DMS114 treated with DMSO at 0.1 percent for 48 hours (cell line): Measurements from ENCODE around the gene ALAD.
"Not testable (repeated sequence)": the region's sequence is repeated elsewhere in the genome, so short reads cannot be mapped to it uniquely, and the experiment has no call there.

Experiments used
- DNase-seq: peaks from one replicate; lab custom pipeline; 2025; ENCODE audit not compliant: unreplicated experiment; lab: John Stamatoyannopoulos, UW

Gene ALAD

DNA sequence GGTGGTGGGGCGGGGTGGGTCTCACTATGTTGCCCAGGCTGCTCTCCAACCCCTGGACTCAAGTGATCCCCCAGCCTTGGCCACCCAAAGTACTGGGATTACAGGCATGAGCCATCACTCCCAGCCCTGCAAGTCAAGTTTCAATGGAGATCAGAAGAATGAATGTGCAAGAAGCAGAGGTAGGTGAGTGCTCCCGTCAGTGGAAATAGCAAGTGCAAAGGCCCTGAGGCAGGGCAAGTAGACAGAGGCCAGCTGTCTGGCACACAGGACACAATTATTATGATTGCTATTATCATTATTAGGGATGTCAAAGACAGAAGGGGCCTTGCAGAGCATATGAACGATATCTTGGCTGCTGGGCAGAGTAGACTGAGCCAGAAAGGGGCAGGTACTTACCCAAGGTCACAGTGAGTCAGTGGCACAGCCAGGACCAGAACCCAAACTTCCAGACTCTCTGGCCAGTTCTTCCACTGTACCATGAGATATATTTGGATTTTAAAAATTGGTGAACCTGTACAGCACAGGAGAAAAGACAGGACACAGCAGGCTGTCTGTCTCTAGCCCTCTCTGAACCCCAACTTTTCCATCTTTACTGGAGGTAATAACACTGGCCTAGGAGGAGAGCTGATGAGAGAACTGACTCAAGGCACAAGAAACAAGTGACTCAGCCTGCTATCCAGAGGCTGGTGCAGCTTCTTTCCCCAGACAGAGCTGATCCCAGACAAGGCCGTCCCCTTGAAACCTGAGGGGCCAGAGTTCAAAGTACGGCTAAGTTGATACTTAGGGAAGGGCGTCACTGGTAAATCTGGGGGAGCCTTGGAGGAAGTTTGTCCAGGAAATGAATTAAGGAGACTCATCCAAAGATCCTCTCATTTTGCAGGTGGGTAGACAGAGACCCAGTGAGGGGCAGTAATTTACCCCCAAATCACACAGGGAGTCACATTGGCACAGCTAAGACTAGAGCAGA is 25.7 kb downstream of the ALAD start:
- DNase-seq, result no peak

DNA sequence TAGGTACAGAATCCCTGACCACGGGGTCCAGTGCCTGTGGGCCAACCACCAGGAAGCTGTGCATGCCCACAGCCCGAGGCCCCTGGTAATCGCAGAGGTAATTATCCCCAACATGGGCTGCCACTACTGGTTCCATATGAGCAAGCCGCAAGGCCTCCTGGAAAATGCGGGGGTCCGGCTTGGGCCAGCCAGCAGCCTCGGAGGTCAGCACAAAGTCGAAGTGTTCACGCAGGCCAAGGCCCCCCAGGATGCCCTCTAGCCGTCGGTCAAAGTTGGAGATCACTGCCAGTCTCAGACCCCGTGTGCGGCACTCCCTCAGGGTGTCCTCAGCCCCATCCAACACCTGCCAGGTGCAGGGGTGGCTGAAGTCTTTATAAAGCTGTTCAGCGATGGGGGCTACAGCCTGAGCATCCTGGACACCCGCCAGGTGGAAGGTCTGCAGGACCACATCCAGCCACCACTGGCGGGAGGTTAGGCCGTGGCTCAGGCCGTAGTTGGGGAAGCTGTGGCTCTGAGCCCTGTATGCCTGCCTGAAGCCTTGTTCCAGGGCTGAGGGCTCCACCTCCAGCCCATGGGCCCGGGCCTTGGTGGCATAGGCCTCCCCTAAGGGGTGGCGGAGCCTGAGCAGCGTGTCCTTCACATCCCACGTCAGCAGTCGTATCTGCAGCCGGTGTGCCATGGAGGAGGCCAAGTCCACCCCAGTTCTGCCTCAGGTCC is 27.2 kb downstream of the ALAD start:
- DNase-seq, result no peak

DNA sequence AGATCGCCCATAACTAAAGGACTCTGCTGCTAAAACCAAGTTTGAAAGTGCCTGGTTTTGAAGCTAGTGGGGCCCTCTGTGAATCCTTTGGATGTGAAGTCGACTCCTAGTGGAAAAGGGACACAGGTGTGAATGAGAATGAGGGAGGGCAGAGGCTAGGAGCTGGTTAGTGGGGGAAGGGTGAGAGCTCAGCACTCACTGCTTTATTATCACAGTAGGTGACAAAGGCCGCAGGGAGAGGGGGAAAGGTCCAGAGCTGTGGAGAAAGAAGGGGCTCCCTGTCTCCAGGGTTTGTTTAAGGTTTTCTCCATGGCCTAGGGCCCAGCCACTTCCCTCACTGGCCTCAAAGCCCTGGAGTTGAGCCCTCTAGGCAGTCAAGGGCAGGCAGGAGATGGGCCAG is 27.8 kb downstream of the ALAD start:
- no peak for DNase-seq

DNA sequence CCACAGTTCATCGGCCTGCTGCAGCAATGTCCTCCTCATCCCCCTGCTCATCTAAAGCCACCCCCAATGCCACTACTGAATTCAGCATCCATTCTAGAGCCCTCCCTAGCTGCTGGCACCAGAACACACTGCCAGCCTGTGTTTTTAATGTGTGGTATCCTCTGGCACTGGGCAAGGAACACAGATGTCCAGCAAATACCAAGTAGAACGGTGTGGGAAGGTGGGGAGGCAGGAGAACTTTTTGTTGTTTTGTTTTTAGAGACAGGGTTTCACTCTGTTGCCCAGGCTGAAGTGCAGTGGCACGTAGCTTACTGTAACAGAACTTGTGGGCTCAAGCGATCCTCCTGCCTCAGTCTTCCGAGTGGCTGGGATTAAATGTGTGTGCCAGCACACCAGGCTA is 29.0 kb downstream of the ALAD start:
- no peak for DNase-seq

DNA sequence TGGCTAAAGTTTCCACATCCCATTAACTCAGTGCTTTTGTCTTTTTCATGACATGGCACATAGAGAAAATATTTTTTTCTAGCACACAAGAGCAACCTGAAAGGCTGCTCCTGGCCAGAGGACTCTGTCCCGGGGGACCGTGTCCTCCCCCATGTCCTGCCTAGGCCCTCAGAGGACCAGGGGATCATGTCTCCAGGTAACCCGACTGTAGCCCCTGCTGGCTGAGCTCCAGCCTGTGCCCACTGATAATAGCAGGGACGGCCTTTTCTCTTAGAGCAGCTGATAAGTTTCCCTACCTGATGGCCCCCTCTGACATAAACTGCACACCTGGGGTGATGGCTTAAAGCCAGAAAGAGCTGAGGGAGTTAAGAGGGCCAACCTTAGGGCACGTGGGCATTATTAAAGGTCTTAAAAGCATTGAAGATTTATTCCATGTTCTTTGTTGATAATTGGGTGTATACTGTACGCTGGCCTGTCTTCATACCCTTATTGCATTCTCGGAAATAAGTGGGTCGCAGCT is 30.2 kb downstream of the ALAD start:
- no peak for DNase-seq

DNA sequence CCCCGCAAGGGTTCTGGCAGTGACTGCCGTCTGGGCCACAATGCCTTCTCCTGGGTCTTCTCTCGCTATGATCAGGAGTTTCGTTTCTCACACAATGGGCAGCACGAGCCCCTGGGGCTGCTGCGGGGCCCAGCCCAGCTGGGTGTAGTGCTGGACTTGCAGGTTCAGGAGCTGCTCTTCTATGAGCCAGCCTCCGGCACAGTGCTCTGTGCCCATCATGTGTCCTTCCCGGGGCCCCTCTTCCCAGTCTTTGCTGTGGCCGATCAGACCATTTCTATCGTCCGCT is 31.3 kb downstream of the ALAD start:
- no peak for DNase-seq

DNA sequence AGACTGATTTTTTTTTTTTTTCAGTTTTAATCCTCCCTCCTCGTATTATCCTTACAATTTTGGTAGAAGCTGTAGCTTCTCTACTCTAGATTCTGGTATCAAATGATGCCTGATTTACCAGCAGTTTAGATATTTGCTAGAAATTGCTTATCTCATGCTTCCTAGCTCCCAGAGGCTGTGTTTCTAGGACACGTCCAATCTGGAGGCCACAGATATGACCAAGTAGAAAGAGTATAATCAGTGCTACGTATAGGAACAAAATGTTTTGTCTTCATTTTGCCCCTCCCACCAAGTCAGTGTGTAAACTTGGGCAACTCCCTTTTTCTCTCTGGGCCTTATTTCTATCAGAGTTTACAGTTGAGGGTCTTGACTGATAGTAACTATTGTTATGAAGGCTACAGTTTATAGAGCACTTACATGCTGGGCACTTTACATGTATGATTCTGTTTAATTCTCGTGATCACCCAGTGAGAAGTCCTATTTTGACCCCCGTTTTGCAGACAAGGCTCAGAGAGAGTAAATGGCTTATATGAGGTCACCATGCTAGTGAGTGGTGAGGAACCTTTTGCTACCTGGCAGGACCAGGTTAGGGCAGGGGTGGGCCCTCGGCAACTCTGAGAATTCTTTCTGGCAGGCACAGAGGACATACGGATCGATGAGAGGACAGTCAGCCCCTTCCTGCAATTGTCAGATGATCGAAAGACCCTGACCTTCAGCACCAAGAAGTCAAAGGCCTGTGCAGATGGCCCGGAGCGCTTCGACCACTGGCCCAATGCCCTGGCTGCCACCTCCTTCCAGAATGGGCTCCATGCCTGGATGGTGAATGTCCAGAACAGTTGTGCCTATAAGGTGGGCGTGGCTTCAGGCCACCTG is 31.9 kb downstream of the ALAD start:
- no peak for DNase-seq

DNA sequence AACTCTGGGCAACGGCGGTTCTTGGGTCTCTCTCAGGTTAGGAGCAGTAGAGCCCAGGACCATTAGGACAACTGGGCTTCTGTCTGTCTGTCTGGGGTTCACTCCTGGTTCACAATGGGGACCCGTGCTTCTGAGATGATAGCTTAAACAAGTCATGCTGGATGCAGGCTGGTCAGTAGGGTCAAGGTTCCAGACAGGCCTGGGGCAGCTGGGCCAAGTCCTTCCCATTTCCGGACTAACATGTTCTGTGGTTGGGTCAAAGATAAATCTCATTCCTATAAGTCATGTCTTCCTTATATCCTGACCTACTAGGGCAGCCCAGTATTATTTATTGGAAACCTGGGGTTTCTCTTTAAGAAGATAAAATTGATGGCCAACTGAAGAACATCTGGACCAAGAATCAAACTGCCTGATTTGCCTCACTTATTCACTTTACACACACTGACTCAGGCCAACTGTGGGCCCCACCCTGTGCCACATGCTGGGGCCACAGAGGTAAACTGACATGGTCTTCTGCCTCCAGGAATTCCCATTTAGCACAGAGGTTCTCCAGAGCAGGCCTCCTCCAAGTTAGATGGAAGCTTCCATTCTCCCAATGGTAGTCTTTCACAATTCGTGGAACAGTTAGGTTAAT is 32.6 kb downstream of the ALAD start:
- no peak for DNase-seq

DNA sequence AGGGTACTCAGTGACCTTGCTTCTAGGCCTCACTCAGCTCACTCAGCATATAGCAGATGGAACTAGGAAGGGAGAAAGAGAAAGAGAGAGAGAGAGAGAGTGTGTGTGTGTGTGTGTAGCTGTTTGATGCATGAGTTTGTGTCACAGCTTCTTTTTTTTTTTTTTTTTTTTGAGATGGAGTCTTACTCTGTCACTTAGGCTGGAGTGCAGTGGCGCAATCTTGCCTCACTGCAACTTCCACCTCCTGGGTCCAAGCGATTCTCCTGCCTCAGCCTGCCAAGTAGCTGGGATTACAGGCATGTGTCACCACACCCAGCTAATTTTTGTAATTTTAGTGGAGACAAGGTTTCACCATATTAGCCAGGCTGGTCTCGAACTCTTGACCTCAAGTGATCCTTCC is 35.4 kb downstream of the ALAD start:
- DNase-seq, result not testable (repeated sequence)

DNA sequence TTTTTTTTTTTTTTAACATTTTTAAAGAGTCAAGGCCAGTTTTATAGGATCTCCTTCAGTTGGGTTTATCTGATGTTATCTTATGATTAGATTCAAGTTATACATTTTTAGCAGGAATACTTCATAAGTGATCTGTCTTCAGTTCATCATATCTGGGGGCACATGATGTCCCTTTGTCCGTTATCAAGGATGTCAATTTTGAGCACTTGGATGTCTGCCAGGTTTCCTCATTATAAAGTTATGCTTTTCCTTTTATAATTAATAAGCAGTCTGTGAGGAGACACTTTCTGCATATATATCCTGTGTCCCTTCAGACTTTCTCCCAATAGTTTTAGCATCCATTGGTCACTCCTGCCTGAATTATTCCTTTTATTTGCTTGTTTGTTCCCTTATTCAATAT is 36.1 kb downstream of the ALAD start:
- DNase-seq, result no peak

DNA sequence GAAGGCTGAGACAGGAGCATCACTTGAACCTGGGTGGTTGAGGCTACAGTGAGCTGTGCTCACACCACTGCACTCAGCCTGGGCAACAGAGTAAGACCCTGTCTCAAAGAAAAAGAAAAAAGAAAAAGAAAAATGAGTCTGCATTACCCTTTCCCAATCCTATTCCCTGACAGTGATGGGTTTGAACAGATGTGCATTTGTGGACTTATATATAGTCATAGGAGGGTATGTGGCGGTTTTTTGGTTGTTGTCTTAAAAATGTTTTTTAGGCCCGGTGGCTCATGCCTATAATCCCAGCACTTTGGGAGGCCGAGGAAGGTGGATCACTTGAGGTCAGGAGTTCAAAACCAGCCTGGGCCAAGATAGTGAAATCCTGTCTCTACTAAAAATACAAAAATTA is 37.7 kb downstream of the ALAD start:
- DNase-seq, result no peak

DNA sequence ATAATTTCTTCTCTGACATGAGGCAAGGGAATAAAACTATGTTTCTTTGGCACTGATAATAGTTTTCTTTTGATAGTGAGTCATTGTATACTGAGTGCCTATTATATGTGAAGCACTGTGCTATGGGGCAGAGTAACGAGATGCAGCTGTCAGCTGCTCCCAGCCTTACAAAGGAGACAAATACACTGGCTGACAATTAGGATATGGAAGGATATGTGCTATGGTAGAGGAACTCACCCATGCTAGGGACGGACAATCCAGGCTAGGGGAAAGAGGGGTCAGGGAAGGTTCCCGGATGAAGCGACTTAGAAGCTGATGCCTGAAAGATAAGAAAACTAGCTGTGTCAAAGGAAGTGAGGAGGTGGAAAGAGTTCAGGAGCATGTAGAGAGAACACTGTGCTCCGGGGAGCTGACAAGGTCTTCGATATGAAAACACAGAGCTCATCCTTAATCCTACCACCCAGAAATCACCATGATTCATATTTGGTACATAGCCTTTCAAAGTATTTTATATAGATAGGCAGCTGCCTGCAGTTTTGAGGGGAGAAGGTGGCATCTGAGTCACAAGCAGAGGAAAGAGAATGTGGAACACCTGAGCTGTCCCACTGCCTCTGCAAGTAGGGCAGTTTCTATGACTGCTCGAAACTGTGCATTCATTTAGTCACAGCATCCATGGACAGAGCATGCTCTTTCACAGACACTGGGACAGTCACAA is 39.6 kb downstream of the ALAD start:
- DNase-seq, result no peak

DNA sequence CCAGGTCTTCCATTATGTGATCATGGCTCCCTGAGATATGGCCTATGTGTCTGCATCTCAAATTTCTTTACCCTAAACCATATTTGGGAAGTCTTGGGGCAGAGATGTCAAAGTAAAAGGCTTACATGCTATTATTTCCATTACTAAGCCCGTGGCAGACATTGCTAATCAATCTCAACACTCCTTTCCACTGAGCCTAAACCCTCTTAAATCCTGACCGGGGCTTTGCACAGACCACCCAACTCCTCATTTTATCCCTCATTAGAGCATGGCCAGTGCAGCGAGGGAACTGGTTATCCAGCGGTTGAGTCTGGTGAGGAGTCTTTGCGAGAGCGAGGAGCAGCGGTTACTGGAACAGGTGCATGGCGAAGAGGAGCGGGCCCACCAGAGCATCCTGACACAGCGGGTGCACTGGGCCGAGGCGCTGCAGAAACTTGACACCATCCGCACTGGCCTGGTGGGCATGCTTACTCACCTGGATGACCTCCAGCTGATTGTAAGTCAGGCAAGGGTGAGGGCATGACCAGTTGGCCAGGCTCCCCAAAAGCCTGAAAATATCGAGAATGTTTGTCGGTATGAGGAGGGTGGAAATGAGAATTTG is 40.7 kb downstream of the ALAD start:
- DNase-seq, result no peak

DNA sequence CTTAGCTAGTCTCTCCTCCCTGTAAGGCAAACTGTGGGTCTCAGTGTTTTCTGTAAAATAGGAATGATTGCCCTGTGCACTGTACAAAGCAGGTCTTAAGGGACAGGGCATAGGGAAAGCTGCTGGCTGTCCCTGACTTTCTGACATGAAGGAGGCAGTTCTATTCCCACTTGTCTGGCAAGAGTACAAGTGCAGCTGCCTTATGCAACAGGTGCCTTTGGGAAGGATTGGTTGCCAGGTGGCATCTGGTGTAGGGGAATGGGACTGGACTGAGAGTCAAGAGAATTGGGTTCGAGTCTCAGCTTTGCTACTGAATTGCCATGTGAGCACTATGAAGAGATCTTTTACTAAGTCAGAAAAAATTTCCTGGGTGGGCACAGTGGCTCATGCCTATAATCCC is 41.7 kb downstream of the ALAD start:
- no peak for DNase-seq

DNA sequence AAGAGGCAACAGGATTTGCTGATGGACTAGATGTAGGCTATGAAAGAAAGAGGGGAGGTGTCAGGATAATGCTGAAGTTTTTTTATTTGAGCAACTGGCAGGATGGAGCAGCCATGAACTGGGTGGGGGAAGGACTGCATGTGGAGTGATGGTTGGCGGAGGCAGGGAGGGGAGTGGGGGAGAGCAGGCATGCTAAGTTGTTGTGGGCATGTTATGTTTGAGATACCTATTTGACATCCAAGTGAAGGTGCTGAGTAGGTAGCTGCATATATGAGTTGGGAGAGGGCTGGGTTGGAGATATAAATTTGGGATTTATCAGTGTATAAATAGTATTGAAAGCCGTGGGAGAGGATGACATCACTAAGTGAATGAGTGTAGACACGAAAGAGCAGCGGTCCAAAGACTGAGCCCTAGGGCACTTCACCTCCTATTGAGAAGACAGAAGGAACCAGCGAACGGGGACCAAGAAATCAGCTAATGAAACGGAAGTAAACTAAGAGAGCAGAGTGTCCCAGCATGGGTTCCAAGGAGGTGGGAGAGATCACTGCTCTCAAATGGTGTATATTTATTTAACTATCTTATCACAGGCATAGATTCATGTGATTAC is 44.3 kb downstream of the ALAD start:
- DNase-seq, result no peak

DNA sequence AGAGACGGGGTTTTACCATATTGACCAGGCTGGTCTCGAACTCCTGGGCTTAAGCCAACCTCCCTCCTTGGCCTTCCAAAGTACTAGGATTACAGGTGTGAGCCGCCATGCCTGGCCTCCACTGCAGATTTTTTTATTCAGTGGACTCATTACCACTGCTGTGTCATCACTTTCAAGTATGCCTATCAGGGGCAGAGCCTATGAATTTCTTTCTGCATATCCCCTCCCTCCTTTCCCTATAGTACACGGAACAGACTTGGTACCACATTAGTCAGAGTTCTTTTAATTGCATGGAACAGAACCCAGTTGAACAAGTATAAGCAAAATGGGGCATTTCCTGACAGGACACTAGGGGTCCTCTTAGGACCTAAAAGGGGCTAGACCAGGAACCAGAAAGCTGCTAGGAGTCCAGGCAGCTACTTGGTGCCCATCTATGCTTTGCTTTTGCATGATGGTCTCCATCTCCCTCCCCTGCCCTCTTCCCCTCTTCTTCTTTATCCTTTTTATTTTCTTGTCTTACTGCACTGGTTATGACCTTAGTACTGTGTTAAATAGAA is 46.0 kb downstream of the ALAD start:
- peak; percentile 35 for DNase-seq

DNA sequence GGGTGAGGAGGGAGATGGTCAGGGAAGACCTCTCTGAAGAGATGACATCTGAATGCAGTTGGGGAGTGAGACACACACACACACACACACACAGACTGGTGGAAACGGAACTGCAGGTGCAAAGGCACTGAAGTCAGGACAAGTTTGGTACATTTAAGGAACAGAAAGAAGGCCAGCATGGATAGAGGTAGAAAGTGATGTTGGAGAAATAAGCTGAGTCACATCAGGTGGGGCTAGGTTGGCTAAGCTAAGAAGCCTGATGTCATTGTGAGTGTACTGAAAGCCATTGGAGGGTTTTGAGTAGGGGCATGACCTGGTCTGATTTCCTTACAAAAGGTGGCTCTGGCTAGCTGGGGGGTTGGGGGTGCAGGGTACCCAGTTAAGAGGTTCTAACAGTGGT is 48.7 kb downstream of the ALAD start:
- no peak for DNase-seq

DNA sequence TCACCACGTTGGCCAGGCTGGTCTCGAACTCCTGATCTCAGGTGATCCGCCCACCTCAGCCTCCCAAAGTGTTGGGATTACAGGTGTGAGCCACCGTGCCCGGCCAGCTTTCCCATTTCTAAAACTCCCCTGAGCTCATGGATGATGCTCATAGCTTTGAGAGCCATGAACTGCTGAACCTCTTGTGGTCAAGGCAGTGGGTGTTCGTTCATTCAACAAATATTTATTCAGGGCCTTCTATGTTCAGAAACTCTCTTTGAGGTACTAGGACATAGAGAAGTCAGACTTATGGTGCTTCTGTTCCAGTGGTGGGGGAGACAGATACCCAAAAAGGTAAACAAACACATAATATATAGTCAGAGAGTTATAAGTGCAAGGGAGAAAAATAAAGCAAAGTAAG is 49.1 kb downstream of the ALAD start:
- DNase-seq, result no peak

DNA sequence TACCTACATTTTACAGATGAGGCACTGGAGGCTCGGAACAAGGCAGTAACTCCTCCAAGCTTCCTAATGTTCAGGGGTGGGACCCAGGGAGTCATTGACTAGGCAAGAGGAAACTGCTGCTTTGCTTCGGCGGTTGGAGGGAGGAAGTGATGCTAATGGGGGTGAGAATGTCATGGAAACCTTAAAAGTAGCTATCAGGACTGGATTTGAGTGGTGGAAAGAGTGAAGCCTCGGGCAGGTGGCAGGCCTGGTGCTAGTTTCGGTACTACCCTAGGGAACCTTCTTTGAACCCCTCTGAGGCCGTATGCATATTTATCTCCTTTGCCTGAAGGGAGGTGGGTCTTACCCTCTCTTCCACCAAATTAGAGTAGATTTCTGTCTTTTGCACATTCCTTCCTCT is 50.1 kb downstream of the ALAD start:
- DNase-seq, result no peak
